ENCODE measurements around the gene CELF3.

- TF ChIP-seq, protein P1, sequence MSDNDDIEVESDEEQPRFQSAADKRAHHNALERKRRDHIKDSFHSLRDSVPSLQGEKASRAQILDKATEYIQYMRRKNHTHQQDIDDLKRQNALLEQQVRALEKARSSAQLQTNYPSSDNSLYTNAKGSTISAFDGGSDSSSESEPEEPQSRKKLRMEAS (IDR thresholded peaks at IDR 0.05; ENCODE audit: low read depth): no peak
- TF ChIP-seq, protein P2, sequence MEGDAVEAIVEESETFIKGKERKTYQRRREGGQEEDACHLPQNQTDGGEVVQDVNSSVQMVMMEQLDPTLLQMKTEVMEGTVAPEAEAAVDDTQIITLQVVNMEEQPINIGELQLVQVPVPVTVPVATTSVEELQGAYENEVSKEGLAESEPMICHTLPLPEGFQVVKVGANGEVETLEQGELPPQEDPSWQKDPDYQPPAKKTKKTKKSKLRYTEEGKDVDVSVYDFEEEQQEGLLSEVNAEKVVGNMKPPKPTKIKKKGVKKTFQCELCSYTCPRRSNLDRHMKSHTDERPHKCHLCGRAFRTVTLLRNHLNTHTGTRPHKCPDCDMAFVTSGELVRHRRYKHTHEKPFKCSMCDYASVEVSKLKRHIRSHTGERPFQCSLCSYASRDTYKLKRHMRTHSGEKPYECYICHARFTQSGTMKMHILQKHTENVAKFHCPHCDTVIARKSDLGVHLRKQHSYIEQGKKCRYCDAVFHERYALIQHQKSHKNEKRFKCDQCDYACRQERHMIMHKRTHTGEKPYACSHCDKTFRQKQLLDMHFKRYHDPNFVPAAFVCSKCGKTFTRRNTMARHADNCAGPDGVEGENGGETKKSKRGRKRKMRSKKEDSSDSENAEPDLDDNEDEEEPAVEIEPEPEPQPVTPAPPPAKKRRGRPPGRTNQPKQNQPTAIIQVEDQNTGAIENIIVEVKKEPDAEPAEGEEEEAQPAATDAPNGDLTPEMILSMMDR (IDR thresholded peaks at IDR 0.05): no peak
- TF ChIP-seq EZH2phosphoT487 (IDR thresholded peaks at IDR 0.05; ENCODE audit: borderline replicate concordance, low read depth) (no peak), RXRA (IDR thresholded peaks at IDR 0.05; ENCODE audit: borderline replicate concordance, low read depth) (no peak), GABPA (IDR thresholded peaks at IDR 0.05; ENCODE audit: low read depth) (no peak), EP300 (IDR thresholded peaks at IDR 0.05; ENCODE audit: borderline replicate concordance in 1 of 2, low read depth in 1 of 2, low read length in 1 of 2) (no peak), POLR2AphosphoS5 (IDR thresholded peaks at IDR 0.05; ENCODE audit: low read depth, low read length) (no peak), PBX3 (IDR thresholded peaks at IDR 0.05) (no peak), USF2 (IDR thresholded peaks at IDR 0.05; ENCODE audit: borderline replicate concordance, low read depth, low read length) (no peak), FOXM1 (IDR thresholded peaks at IDR 0.05; ENCODE audit: low read depth) (no peak), RFX5 (IDR thresholded peaks at IDR 0.05; ENCODE audit: low read length) (no peak), RAD21 (IDR thresholded peaks at IDR 0.05; ENCODE audit: low read length) (no peak)
- TF ChIP-seq, protein P3, sequence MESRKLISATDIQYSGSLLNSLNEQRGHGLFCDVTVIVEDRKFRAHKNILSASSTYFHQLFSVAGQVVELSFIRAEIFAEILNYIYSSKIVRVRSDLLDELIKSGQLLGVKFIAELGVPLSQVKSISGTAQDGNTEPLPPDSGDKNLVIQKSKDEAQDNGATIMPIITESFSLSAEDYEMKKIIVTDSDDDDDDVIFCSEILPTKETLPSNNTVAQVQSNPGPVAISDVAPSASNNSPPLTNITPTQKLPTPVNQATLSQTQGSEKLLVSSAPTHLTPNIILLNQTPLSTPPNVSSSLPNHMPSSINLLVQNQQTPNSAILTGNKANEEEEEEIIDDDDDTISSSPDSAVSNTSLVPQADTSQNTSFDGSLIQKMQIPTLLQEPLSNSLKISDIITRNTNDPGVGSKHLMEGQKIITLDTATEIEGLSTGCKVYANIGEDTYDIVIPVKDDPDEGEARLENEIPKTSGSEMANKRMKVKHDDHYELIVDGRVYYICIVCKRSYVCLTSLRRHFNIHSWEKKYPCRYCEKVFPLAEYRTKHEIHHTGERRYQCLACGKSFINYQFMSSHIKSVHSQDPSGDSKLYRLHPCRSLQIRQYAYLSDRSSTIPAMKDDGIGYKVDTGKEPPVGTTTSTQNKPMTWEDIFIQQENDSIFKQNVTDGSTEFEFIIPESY (IDR thresholded peaks at IDR 0.05; ENCODE audit: borderline replicate concordance, low read depth): no peak
Measured at GRCh38 chr1:151701515-151701914, 15.1 kb downstream of the CELF3 start.

Measured in SK-N-SH (cell line).